A673 (cell line): ENCODE results near the gene ACKR2. TPM values are rescaled to one million over a fixed set of nuclear protein-coding genes. Genes with fewer than 3 reads are reported as not detected.

Experiments
- BruUV-seq: library from RNA; stranded (reverse); fragments of 400-500 nt; replicated peaks from 2 replicates; lab custom pipeline; 2021; lab: Mats Ljungman, UMichigan
- CTCF ChIA-PET: fragments of 300-600 bp; sonication (Branson Sonifier 250); formaldehyde crosslinking; loops from one replicate; lab custom pipeline; 2022; ENCODE audit warnings: antibody characterized with exemption; lab: Charles Lee
- POLR2A ChIA-PET: fragments of 300-600 bp; sonication (Branson Sonifier 250); formaldehyde crosslinking; loops from one replicate; lab custom pipeline; 2022; ENCODE audit warnings: antibody characterized with exemption; ENCODE audit not compliant: low non-redundant PET; lab: Charles Lee
- DNase-seq: peaks from one replicate; pipeline ENCODE4 v3.0.0-alpha.2; 2015; ENCODE audit warnings: low spot score
- H3K27ac ChIP-seq: fragments of 200-600 bp; sonication (generic); 2 replicates; pipeline ENCODE4 v1.5.1; 2016; ENCODE audit warnings: mixed run types, low read depth, mild to moderate bottlenecking, mixed read lengths, antibody characterized with exemption, low read length; ENCODE audit not compliant: poor library complexity, severe bottlenecking
- H3K27me3 ChIP-seq: fragments of 200-600 bp; sonication (generic); replicated peaks from 2 replicates; pipeline ENCODE4 v1.6.1; 2017; ENCODE audit warnings: mixed run types, low read depth, mild to moderate bottlenecking, mixed read lengths, antibody characterized with exemption, low read length; ENCODE audit not compliant: insufficient read depth, poor library complexity
- H3K36me3 ChIP-seq: fragments of 200-600 bp; sonication (generic); 2 replicates; pipeline ENCODE4 v1.6.1; 2016; ENCODE audit warnings: mixed run types, mild to moderate bottlenecking, mixed read lengths, antibody characterized with exemption, low read length; ENCODE audit not compliant: insufficient read depth, poor library complexity, severe bottlenecking
- H3K4me1 ChIP-seq: fragments of 200-600 bp; sonication (generic); 2 replicates; pipeline ENCODE4 v1.6.1; 2017; ENCODE audit warnings: mixed run types, mild to moderate bottlenecking, mixed read lengths, antibody characterized with exemption, low read length; ENCODE audit not compliant: insufficient read depth, poor library complexity, severe bottlenecking
- H3K4me3 ChIP-seq: fragments of 200-600 bp; sonication (generic); 2 replicates; pipeline ENCODE4 v1.5.1; 2016; ENCODE audit warnings: low read depth, mixed run types, mild to moderate bottlenecking, mixed read lengths, low read length; ENCODE audit not compliant: poor library complexity, severe bottlenecking
- H3K9me3 ChIP-seq: fragments of 200-600 bp; sonication (generic); 2 replicates; pipeline ENCODE4 v1.6.1; 2016; ENCODE audit warnings: mixed run types, low read depth, mild to moderate bottlenecking, mixed read lengths, antibody characterized with exemption, low read length; ENCODE audit not compliant: poor library complexity, severe bottlenecking
- CTCF ChIP-seq: fragments of 300-800, 200-600 bp; sonication (generic); conservative IDR thresholded peaks from 2 replicates; pipeline ENCODE4 v1.5.1; 2017; ENCODE audit warnings: low read depth, mild to moderate bottlenecking, antibody characterized with exemption, low read length, moderate library complexity, mixed read lengths
- EZH2 ChIP-seq: fragments of 200-600 bp; sonication (generic); IDR thresholded peaks from 2 replicates; pipeline ENCODE4 v1.6.1; 2017; ENCODE audit warnings: borderline replicate concordance, low read depth, mild to moderate bottlenecking, mixed read lengths, antibody characterized with exemption, low read length; ENCODE audit not compliant: poor library complexity, severe bottlenecking
- intact Hi-C: fragments of 100-400 bp; cut with micrococcal nuclease; formaldehyde crosslinking; loops from one replicate; pipeline ENCODE4 v1.10.0; 2022; ENCODE audit not compliant: unreplicated experiment
- total RNA-seq: library from RNA; stranded (reverse); gene quantifications from 2 replicates; pipeline ENCODE4 v1.2.3, GENCODE V29; 2021

The ACKR2 gene
- total RNA-seq, 1 experiment from 2014 or later, result not detected

GRCh38 chr3:42853056-42853455 is 43.8 kb downstream of the ACKR2 start:
- H3K27me3 ChIP-seq, result no peaks in the 10 kb centered on the region
- no peaks in the 10 kb centered on the region for H3K4me1 ChIP-seq
- no TSS peak for BruUV-seq
- no peak overlapping the region for H3K27ac ChIP-seq
- ChIA-PET POLR2A (no interaction called here), CTCF (no interaction called here)
- TF ChIP-seq CTCF (no peak), EZH2 (no peak)
- H3K36me3 ChIP-seq, result no peaks in the 10 kb centered on the region
- H3K9me3 ChIP-seq, result no peaks in the 10 kb centered on the region
- DNase-seq, result no peak
- no peak overlapping the region for H3K4me3 ChIP-seq
- intact Hi-C loops, result no loop called here

- no peak for DNase-seq
- intact Hi-C loops, result no loop called here
- Histone ChIP-seq H3K9me3 (no peaks in the 10 kb centered on the region), H3K27me3 (no peaks in the 10 kb centered on the region), H3K27ac (no peak overlapping the region), H3K4me3 (no peak overlapping the region), H3K36me3 (no peaks in the 10 kb centered on the region), H3K4me1 (no peaks in the 10 kb centered on the region)
- POLR2A ChIA-PET, result no interaction called here
- BruUV-seq, result no TSS peak
- CTCF ChIA-PET, result no interaction called here
- TF ChIP-seq EZH2 (no peak), CTCF (no peak)
These were observed 44.6 kb downstream of the ACKR2 start for GRCh38 chr3:42853739-42854302.

- no peak for TF ChIP-seq CTCF
- TF ChIP-seq EZH2, result no peak
- DNase-seq, result no peak
- no TSS peak for BruUV-seq
- no peak overlapping the region for H3K4me3 ChIP-seq
- no peaks in the 10 kb centered on the region for H3K36me3 ChIP-seq
- POLR2A ChIA-PET, result no interaction called here
- CTCF ChIA-PET, result no interaction called here
- H3K9me3 ChIP-seq, result no peaks in the 10 kb centered on the region
- H3K4me1 ChIP-seq, result no peaks in the 10 kb centered on the region
- no peak overlapping the region for H3K27ac ChIP-seq
- intact Hi-C loops, result no loop called here
- H3K27me3 ChIP-seq, result no peaks in the 10 kb centered on the region
These were observed 45.9 kb downstream of the ACKR2 start for GRCh38 chr3:42855219-42855546.
